Lower leg skin (tissue), 4 donors: ENCODE results near the gene PDE8B. TPM values are rescaled to one million over a fixed set of nuclear protein-coding genes. Genes with fewer than 3 reads are reported as not detected.

Experiments used
- DNase-seq, 2 donors: peaks; one replicate each; pipeline ENCODE4 v3.0.0-alpha.2; 2019; ENCODE audit warnings: low spot score in 2 of 2
- H3K4me3 ChIP-seq: fragments of 200-600 bp; sonication (generic); 2 replicates; pipeline ENCODE4 v1.5.1; 2017; ENCODE audit warnings: mild to moderate bottlenecking, low read depth; ENCODE audit not compliant: poor library complexity, severe bottlenecking
- CTCF ChIP-seq, 3 donors: fragments of 450-650 bp; IDR thresholded peaks; one replicate each; pipeline ENCODE4 v1.5.1; 2016; ENCODE audit warnings: antibody characterized with exemption in 3 of 3, mild to moderate bottlenecking in 3 of 3, moderate library complexity in 2 of 3
- POLR2A ChIP-seq, 2 donors: fragments of 450-650 bp; IDR thresholded peaks; one replicate each; pipeline ENCODE4 v1.6.1; 2016 to 2017; ENCODE audit warnings: antibody characterized with exemption in 2 of 2, mild to moderate bottlenecking in 1 of 2, moderate library complexity in 1 of 2
- WGBS, 2 donors: methylation state at CpG; one replicate each; pipeline ENCODE4 v1.1.5; 2018; 5-methylcytosine and 5-hydroxymethylcytosine counted together
- intact Hi-C: fragments of 100-400 bp; cut with DNase I; formaldehyde crosslinking; loops from one replicate; pipeline ENCODE4 v1.15.0; 2023; ENCODE audit warnings: low total_unique reads
- total RNA-seq, 4 donors: library from RNA; depleted of rRNA; stranded (reverse); fragments of >200 nt; gene quantifications; one replicate each; pipeline ENCODE4 v1.1.0, GENCODE V29; 2016

Gene PDE8B
- total RNA-seq, 4 donors from 2014 or later, result 2.3 to 4.5 (median 2.6) TPM

GRCh38 chr5:77176429-77176828 lies 34.1 kb upstream of the PDE8B start:
- no peak for DNase-seq
- TF ChIP-seq CTCF (IDR thresholded peaks at IDR 0.05) (no peak), POLR2A (IDR thresholded peaks at IDR 0.05) (no peak)
- WGBS, 2 donors, result 71% methylated on average over 5 of the region's 5 CpGs
- no peak overlapping the region for H3K4me3 ChIP-seq
- intact Hi-C loops, result no loop called here

GRCh38 chr5:77177576-77177975 lies 32.9 kb upstream of the PDE8B start:
- no peak for TF ChIP-seq POLR2A (IDR thresholded peaks at IDR 0.05)
- TF ChIP-seq CTCF (IDR thresholded peaks at IDR 0.05), result no peak
- WGBS, 2 donors, result 89 to 93% methylated on average over 5 of the region's 5 CpGs
- intact Hi-C loops, result no loop called here

GRCh38 chr5:77180167-77181081 lies 30.1 kb upstream of the PDE8B start:
- no peak for TF ChIP-seq CTCF (IDR thresholded peaks at IDR 0.05)
- TF ChIP-seq POLR2A (IDR thresholded peaks at IDR 0.05), result no peak
- WGBS, 2 donors, result 2 to 3% methylated on average over 41 to 51 of the region's 69 CpGs
- no peak for DNase-seq

More at GRCh38 chr5:77177576-77177975, 32.9 kb upstream of the PDE8B start:
- no peak overlapping the region for H3K4me3 ChIP-seq
- no peak for DNase-seq

GRCh38 chr5:77181173-77181572 lies 29.3 kb upstream of the PDE8B start:
- DNase-seq, result no peak
- intact Hi-C loops, result no loop called here
- WGBS, 2 donors, result 15 to 17% methylated on average over 15 of the region's 15 CpGs

More at GRCh38 chr5:77180167-77181081, 30.1 kb upstream of the PDE8B start:
- intact Hi-C loops, result no loop called here
- H3K4me3 ChIP-seq, result peak overlapping the region; percentile 7

GRCh38 chr5:77181596-77182304 lies 28.7 kb upstream of the PDE8B start:
- intact Hi-C loops, result no loop called here
- TF ChIP-seq POLR2A (IDR thresholded peaks at IDR 0.05) (no peak), CTCF (IDR thresholded peaks at IDR 0.05) (no peak)
- DNase-seq, result no peak
- 75 to 77% methylated on average over 15 of the region's 15 CpGs for WGBS, 2 donors
- no peak overlapping the region for H3K4me3 ChIP-seq

More at GRCh38 chr5:77181173-77181572, 29.3 kb upstream of the PDE8B start:
- H3K4me3 ChIP-seq, result no peak overlapping the region
- TF ChIP-seq CTCF (IDR thresholded peaks at IDR 0.05), result no peak
- TF ChIP-seq POLR2A (IDR thresholded peaks at IDR 0.05), result no peak
